Embryonic facial prominence (tissue), 1 donor: ENCODE data around the gene FGF12.

Source experiments
- DNase-seq: peaks from one replicate; pipeline ENCODE4 v3.0.0-alpha.2; 2016; ENCODE audit errors: extremely low spot score

Gene FGF12

DNA sequence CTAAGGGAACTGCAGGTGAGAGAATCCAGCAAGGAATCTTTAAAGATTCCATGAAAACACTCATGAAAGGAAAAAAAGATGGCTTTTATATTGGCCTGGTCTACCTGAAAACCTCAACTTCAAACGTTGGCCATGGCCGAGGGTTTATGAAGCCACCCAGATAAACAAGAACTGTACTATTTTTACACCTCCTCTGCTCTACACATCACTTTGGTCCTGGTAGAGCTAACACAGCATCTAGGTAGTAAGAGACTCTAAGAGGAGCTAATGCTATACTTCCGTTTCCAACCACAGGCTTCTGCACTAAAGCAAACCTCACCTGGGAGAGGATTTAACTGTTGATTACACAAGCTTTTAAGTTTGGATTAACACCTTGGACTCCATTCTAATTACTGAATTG, 466.2 kb downstream of the FGF12 start:
- no peak for DNase-seq

DNA sequence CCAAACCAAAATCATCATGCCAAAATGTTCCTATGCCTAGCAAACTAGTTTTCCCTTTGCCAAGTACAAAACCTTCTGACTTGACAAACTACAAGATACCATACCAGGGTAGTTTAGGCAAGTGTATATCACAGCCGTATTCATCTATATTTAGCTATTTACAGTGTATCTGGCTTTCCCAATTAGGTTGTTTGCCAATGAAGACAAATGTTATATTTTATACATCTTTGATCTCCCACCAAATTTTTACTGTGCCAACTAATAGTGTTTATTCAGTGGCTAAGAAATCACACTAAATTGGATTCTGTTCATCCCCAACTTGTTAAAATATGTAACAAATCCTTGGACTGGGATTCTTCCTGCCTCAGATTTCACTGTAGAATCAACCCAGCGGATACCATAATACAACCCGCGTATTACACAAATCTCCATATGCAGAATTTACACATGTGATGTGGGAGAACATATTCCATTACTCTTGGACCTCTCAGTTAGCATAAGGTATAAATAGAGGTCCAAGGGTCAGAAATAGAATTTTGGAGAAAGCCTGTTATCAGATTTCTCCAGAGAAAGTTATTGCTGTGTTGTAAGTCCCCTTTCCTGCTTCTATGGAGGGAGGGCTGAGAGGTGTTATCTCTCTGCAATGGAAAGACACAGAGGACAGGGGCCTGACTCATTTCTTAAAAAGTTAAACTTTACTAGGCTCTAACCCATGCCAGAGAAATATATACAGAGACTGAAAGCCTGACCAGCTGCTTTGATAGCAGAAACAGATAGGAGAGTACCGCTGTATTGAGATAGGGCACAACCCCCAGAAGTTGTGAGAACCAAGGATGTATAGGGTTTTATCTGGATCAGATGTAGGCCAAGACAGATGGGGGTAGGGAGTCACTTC, 467.0 kb downstream of the FGF12 start:
- no peak for DNase-seq

DNA sequence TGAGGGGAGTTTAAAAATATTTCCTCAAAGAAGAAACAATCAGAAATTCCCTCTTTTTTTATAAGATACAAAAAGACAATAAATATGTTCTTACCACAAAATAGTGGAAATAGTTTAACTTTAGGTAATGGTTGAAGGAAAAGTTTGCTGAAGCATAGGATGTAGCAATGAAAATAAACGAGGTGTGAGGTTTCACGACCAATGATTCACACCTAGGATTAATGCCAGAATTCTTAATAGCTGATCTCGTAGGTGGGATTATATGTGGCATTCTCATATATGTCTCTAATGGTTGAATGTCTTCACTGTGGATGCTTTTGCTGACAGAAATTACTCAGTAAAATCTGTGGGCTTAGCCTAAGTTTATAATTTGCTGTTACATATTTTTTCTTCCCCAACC, 467.7 kb downstream of the FGF12 start:
- no peak for DNase-seq

DNA sequence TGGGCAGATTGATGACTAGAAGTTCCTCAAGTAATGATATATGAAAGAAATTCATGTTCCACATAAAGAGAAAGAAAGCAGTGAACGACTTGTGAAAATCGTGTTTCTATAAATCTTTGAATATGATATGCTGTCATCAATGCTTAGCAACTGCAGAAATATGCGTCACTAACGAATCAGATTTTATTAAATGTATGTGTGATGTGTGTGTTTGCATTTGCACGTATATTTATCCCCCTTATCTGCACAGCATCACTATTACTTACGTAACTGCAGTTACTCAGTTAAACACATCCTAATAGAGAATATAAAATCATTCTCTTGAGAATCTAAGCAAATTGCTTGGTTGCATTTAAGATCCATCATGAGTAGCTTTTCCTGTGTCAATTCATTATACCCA, 468.6 kb downstream of the FGF12 start:
- DNase-seq, result no peak

DNA sequence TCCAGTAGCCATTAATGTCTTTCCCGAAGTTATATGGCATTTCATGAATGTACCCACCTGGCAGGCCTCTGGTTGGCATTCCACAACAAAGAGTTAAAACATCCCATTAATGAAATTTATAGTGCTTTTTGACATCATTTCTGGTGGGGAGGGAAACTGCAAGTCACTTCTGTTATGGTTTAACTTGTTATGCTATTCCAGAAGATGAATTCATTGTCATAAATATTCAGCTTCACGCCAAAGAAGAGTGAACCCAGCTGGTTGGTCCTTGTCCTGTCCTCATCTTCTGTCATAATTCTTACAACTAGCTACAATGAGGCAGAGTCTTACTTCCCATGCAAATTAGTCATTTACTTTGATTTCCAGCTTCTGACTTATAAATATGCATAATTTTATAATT, 471.5 kb downstream of the FGF12 start:
- DNase-seq, result no peak

DNA sequence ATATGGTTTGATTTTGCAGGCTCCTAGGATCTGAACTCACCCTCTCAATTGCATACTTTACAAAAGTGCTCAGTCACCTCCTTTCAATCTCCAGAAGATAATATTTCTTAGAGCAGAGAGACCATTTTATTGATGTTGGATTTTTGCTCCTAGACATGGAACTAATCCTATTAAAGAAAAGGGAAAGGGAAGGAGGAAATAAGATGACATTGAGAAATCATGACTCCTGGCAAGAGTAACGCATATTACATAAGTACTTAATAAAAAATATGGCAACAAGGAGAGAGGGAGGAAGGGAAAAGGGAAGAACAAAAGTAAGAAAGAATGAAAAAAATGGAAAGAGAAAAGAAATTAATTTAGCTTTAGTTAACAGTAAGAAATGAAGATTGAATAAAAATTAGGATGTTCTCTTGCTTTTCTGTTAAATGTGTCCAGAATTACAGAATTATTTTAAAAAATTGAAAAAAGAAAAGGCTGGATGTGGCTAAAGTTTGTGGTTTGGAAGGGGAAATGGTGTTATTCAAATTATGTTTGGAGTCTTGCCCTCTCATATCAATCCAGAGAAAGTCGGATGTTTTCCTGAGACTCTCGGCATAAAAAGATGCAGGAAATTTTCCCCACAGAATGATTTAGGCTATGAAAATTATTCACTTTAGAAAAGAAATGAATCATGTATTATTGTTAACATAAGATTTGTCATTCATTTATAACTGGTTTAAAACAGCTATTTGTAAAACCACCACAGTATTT, 474.0 kb downstream of the FGF12 start:
- DNase-seq, result no peak

DNA sequence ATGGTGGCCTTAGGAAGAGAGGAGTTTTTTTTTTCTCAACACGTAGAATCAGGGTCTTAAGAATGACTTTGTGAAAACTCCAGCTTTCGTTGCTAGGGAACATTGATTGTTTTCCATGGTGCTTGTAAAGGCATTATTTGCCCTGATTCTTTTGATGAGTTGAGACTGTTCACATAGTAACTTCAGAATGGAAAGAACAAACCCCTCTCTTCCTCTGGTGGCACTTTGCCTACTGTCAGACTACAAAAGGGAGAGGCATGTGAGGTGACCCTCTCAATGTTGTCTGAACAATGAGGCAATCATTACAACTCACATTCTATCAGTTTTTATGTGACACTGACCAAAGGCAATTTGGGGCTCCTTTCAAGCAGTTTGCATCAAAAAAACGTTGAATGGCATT, 477.8 kb downstream of the FGF12 start:
- DNase-seq, result no peak

DNA sequence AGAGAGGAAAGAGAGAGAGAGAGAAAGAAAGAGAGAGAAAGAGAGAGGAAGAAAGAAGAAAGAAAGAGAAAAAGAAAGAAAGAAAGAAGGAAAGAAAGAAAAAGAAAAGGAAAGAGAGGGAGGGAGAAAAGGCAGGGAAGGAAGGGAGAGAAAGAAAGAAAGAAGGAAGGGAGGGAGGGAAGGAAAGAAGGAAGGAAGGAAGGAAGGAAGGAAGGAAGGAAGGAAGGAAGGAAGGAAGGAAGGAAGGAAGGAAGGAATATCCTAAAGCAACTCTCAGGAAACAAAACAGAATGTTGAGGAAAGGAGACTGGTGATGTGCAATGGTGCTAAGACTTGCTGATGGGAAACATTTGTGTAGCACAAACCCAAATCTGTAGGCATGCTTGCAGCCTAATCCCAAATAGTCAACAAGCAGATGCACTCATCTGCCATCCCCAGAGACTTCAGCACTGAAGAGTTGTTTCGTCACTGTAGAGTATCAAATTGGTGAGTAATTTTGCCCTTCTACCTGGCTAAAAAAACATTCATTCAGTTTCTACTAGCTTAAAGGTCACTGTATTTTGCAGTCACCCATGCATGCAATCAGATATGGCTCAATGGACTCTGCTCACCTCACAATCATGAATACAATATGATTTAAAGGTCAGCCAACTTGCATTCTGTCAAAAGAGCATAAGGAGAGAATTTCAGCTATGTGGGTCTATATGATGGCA, 480.3 kb downstream of the FGF12 start:
- DNase-seq, result no peak

DNA sequence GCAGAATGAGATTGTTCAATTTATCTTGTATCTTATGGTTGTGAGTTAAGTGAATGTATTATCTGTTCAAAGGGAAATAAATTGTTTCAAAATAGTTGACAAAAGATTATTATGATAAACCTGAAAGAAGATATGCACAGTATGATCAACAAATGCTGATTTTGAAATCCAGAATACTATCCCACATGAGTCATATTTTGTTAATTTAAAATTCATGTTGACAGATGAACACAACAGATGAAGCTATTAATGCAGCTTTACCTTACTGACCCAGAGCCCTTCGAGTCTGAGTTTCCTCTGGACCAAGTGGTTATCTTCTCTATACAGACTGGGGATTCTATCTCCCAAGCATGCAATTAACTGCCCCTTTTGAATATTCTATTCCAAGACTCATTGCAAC, 482.8 kb downstream of the FGF12 start:
- no peak for DNase-seq

DNA sequence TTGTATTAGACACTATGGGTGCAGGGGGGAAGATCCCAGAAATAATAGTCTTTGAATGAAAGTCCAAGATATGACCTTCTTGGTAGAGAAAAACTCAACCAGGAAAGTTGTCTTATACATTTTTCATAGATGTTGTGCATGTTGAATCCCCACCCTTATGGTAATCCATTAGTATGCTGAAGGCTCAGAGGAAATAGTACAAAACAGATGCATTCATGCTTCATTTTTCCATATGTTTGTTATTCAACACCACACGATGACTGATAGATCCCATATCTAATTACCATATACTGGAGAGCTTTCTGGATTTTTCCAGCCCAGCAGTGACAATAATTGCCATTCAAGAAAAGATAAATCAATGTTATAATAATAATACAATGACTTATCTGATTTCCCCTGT, 487.4 kb downstream of the FGF12 start:
- DNase-seq, result no peak

DNA sequence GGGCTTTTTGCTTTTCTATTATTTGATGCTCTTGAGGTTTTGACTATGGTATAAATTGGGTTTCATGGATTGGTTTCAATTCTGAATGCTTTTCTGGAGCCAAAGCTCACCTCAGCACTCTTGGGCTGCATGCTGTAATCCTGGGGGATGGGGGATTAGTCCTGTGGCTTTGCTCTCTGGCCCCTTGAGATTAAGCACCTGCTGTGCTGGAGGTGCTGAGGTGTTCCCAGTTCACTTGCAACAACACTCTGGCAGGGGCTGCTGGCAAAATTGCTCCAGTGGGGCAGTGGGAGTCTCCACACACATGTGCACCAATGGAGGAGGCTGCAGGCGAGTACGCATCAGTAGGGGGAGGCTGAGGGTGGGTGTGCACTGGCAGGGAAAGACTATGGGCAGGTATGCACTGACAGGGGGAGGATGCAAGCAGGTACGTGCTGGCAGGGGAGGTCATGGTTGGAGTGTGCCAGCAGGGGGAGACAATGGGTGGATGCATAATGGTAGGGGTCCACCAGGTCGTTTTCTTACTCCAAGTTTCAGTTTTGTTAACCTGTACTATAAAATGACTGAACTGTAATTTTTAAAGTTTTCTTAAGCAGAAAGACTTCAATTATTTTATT, 489.2 kb downstream of the FGF12 start:
- no peak for DNase-seq

DNA sequence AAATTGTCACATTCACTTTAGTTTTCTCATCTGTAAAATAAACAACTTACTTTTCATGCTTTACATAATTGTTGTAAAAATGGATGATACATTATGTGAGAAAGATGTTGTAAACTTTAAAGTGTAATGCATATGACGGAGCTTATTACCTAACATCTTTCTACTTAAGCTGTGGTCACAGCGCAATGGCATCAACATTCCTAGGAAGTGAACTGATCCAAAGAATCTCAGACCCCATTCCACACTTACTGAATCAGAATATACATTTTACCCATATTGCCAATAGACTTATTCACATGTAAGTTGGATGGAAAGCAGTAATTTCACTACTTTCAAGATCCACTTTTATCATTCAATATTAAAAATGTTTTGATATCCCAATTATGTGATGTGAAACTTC, 497.5 kb downstream of the FGF12 start:
- DNase-seq, result no peak

DNA sequence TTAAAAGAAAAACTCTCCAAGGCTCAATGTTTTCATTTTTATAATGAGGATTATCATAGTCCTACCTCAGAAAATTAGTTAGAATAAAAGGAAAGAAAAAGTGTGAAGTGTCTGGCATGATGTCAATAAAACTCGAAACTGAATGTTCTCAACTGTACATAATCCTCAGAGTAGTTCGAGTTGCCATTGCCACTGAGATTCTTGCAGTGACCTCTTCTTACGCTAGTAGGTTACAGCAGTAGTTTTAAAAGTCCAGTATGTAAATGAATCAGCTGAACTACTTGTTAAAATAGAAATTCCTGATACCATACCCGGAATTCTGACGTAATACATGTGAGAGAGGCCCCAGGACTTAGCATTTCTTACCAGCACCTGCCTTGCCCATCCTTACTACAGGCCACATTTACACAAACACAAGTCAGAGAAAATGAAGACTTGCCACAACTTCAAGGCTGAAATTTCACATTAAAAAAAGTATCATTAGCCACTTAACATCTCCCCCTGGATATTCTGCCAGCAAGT, 502.6 kb downstream of the FGF12 start:
- DNase-seq, result no peak

DNA sequence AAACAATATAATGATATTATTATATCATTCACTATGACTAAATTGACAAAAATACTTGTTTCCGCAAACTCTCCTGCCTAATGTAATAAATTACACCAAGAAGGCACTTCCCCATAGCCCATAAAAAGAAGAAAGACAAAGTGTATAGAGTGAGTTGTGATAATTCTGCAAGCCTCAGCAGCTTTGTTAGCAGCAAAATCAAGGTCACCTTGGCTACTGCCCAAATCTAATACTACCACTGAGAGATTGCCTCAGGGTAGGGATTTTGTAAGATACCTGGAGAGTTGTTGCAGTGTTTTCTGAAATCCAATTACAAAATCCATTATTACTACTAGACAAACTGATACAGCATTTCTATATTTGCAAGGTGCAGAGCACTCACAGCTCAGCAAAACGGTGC, 503.5 kb downstream of the FGF12 start:
- DNase-seq, result no peak

DNA sequence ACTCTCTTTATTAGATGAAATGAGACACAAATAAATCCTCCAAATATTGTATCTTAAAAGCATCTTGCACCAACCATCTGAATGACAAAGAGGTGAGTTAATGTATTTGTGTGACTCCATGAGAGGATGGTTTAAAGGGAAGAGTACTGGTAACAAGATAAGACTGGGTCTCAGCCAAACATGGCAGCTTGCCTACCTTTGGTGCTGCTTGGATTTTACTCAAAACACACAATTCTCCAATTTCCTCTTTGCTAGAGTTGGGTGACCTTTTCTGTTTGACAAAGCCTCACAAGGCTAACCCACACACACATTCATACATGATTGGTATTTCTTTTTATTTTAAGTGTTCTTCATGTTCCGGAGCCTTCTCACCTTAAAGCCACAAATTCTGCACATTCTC, 506.4 kb downstream of the FGF12 start:
- DNase-seq, result no peak

DNA sequence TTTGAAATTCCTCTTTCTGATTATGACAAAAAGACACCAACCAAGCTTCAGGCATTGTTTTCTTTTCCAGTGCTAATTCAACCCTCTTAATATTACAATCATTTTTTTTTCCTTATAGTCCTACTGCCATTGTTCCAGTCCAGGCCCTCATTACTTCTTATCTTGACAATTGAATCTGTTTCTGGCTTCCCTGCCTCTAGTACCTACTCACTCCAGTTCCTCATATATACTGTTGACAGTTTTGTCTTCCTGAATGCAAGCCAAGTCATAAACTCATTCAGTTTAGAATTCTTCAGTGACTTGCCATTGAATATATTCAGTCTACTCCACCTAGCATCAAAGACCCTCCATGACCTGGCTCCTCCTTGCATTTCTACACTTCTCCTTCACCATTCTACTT, 507.4 kb downstream of the FGF12 start:
- DNase-seq, result no peak

DNA sequence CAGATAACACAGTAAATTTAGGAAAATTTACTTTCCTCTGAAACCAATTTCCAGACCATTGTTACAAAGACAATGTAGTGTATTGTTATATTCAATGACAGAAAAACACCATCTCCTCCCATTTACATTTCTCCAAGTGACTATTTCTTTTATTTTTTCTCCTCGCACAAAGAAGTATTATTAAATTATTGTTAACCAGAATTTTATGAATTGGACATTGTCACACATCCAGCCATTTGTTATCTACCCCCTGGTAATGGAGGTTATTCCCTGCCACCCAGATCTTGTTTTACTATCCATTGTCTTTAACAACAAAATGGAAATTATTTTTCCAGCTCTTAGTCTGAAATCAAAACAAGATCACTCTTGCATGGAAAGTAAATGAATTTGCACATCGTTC, 511.3 kb downstream of the FGF12 start:
- no peak for DNase-seq

DNA sequence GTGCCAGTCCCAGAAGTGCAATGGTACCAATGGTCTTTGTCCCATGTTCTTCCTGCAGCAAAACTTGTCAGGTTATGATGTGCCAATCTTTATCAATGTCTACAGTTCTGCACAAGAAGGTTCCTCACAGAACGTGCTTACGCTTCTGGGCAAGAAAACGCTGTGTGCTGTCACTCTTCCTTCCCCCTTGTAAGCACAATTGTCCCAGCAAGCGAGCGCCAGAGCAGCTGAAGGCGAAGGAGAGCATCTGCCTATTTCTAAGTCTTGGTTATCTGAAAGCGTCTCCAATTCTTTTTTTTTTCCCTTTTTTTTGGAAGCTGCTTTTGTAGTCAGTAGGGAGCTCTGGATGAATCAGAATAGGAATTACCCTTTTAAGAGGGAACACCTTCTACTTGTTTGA, 514.4 kb downstream of the FGF12 start:
- DNase-seq, result no peak

DNA sequence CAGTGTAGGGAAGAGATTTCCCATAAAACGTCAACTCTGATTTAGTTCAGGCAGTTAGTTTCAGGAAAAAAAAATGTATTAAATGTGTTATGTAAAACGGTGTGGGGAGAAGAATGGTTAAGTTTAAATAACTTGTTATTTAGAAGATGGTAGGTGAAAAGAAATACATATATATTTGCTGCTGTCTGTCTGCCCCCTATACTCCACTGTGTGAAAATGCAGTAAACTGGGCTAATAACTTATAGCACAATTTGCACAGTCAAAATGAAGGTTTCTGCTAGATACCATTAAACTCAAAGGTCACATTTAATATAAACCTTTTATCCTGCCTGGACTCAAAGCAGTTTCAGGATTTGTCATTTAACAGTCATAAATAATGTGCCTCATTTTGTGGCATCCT, 515.0 kb downstream of the FGF12 start:
- no peak for DNase-seq

DNA sequence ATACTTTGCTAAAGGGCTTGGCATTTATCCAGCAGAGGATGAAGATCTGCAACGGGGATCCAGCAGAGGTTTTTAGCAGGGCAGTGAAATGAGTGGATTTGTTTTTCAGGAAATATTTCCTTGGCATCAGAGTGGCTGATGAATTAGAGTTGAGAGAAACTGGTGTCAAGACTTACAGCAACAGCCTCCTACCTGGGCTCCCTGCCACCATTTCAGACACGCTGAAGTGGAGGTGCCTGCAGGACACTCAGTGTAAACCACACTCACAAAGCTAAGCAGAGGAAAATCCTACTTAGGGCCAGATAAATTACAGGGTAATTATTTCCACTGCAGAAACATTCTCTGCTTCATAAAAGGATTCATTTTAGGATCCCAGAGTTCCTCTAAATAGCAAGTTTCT, 519.7 kb downstream of the FGF12 start:
- no peak for DNase-seq

DNA sequence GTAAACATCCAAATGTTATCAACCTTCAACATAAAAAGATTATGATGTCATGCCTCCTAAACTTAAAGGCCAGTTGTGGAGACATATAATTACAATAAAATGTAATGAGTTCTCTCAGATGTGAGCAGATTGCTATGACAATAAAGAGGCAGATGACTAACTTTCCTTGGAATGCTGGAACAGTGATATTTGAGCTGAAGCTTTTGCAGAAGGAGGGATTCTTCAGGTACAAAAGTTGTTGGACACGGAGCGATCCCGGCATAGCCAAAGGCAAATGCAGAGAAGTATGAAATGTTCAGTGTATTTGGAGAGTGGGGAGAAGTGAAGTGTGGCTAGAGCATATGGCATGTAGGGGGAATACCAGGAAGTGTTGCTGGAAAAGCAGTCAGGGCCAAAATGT, 520.1 kb downstream of the FGF12 start:
- no peak for DNase-seq

DNA sequence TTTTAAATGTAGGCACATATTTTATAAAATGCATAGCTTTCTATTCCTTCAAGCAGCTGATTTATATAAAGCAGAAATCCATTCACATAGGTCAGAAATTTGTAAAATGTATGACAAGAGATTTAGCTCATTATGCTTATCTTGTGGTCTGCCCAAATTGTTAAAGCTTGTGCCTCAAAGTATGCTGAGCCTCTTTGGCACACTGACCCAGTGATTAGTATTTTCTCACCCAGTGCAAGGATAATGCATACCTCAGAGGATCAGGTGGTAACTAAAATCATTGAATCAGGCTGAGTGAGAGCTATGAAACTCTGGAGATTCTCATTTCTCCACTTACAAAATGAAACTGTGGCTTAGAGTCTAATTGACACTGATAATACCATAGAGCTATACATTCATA, 533.3 kb downstream of the FGF12 start:
- DNase-seq, result no peak
